AG04450 (cell line): ENCODE measurements around the gene PIP5K1B. TPM values are rescaled to one million over a fixed set of nuclear protein-coding genes. Genes with fewer than 3 reads are reported as not detected.

Experiments
- CTCF ChIA-PET: fragments of 300-600, 350-600 bp; formaldehyde crosslinking; extraction: SDS; loops from one replicate; lab custom pipeline; 2022; ENCODE audit warnings: antibody characterized with exemption, inconsistent platforms; lab: Charles Lee
- POLR2A ChIA-PET: fragments of 350-600 bp; formaldehyde crosslinking; extraction: SDS; loops from one replicate; lab custom pipeline; 2021; ENCODE audit warnings: antibody characterized with exemption, inconsistent platforms; lab: Yijun Ruan, JAX
- DNase-seq: peaks from one replicate; pipeline ENCODE4 v3.0.0-alpha.2; 2011; ENCODE audit warnings: low read depth, low spot score
- H3K27ac ChIP-seq: one replicate; pipeline ENCODE4 v1.5.1; 2012; ENCODE audit warnings: low read depth, low read length, control low read depth
- H3K27me3 ChIP-seq: one replicate; pipeline ENCODE4 v1.6.0; 2012; ENCODE audit warnings: low read length; ENCODE audit not compliant: control insufficient read depth, insufficient read depth
- H3K4me3 ChIP-seq: 2 replicates; pipeline ENCODE4 v1.5.1; 2011; ENCODE audit warnings: mild to moderate bottlenecking, low read depth, low read length, control low read depth
- H3K9me3 ChIP-seq: 2 replicates; pipeline ENCODE4 v1.5.1; 2012; ENCODE audit warnings: low read length; ENCODE audit not compliant: control insufficient read depth, insufficient read depth
- polyA plus RNA-seq: library from polyadenylated mRNA; depleted of rRNA; stranded (reverse); fragments of >200 nt; gene quantifications from 2 replicates; pipeline ENCODE4 v1.2.3, GENCODE V29; 2011
- TF ChIP-seq, protein P1 (sequence below): IDR thresholded peaks from 2 replicates; pipeline ENCODE4 v1.5.1; 2011; ENCODE audit warnings: low read depth, low read length, control low read depth, inconsistent platforms

PIP5K1B gene
- polyA plus RNA-seq, 1 experiment, result not detected

DNA sequence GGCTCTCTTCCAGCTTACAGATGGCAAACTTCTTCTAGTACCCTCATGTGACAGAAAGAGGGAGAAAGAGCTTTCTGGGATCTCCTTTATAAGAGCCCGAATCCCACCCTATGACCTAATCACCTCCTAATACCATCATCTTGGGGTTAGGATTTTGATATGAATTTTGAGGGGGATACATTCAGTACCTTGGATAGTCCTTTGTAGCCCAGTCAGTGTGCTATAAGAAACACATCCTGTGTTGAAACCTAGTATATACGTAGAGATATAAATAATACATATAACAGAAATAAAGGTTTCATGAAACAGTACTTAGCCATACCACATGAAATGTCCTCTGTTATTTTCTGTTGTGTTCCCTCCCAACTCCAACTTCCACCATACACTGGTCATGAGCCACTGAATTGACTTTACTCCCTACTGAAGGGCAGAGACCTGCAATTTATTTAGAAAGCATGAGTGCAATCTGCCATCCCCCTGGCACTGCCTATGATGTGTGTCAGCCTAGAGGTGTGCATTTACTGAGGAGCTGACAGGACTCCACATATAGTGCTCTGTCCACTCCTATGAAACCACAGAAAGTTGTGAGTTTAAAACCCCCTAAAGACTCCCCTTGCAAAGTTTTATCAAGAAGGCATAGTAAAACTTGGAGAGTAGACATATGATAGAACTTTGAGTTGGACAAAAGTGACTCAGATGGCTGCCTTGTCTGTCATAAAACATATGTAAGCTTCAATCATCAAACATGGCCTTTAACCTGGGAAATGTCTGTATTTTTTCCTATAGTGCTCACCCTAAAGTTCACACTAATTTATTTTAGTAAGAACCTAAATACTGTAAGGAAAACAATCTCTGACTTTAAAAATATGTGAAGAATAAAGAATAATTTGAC lies 12.8 kb downstream of the PIP5K1B start:
- no peaks in the 10 kb centered on the region for H3K27me3 ChIP-seq
- CTCF ChIA-PET, result no interaction called here
- no peak for DNase-seq
- POLR2A ChIA-PET, result no interaction called here
- TF ChIP-seq, protein P1, sequence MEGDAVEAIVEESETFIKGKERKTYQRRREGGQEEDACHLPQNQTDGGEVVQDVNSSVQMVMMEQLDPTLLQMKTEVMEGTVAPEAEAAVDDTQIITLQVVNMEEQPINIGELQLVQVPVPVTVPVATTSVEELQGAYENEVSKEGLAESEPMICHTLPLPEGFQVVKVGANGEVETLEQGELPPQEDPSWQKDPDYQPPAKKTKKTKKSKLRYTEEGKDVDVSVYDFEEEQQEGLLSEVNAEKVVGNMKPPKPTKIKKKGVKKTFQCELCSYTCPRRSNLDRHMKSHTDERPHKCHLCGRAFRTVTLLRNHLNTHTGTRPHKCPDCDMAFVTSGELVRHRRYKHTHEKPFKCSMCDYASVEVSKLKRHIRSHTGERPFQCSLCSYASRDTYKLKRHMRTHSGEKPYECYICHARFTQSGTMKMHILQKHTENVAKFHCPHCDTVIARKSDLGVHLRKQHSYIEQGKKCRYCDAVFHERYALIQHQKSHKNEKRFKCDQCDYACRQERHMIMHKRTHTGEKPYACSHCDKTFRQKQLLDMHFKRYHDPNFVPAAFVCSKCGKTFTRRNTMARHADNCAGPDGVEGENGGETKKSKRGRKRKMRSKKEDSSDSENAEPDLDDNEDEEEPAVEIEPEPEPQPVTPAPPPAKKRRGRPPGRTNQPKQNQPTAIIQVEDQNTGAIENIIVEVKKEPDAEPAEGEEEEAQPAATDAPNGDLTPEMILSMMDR, result no peak
- H3K27ac ChIP-seq, result no peak overlapping the region
- H3K4me3 ChIP-seq, result no peak overlapping the region
- H3K9me3 ChIP-seq, result no peaks in the 10 kb centered on the region

DNA sequence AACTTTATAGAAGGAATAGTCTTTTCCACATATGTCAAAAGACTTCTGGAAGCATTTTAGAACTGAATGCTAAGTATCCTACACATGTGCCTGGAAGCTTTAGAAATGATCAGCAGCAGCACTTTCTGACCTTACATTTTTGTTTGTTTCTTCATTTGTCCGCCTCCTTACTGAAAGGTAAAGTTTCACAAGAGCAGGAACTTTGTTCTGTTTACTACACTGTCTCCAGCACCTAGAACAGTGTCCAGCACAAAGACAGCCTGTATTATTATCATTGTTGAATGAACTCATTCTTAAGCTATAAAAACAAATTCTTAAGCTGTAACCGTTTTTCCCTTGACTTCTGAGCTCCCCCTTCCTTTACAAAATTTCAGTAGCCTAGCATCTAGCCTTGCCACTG lies 14.8 kb downstream of the PIP5K1B start:
- Histone ChIP-seq H3K27ac (no peak overlapping the region), H3K9me3 (no peaks in the 10 kb centered on the region), H3K4me3 (no peak overlapping the region), H3K27me3 (no peaks in the 10 kb centered on the region)
- CTCF ChIA-PET, result no interaction called here
- TF ChIP-seq, protein P1, result no peak
- no peak for DNase-seq
- POLR2A ChIA-PET, result no interaction called here

DNA sequence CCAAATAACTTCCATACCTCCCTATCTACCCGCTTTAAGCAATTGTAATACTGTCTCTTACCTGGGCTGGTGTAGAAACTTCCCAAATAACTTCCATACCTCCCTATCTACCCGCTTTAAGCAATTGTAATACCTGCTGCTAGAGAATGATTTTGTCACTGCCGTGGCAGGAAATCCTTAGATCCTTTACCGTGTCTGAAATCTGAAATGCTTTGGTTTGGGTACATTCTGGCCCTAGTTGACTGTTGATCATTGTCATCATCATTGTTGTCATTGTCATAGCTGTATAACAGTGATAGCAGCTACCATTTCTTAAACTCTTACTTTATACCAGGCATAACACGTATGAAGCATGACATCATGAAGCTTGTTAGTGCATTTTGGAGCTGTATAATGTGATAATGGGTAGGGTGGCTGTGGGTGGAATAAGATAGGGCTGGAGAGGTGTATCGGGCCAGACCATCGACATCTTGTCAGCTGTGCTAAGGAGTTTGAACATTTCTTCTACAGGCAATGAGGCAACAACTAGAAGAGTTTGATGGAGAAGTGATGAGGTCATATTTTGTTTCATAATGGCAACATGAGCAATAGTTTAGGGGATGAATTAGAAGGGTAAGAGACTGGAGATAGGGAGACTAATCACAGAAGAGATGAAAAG lies 15.7 kb downstream of the PIP5K1B start:
- CTCF ChIA-PET, result no interaction called here

DNA sequence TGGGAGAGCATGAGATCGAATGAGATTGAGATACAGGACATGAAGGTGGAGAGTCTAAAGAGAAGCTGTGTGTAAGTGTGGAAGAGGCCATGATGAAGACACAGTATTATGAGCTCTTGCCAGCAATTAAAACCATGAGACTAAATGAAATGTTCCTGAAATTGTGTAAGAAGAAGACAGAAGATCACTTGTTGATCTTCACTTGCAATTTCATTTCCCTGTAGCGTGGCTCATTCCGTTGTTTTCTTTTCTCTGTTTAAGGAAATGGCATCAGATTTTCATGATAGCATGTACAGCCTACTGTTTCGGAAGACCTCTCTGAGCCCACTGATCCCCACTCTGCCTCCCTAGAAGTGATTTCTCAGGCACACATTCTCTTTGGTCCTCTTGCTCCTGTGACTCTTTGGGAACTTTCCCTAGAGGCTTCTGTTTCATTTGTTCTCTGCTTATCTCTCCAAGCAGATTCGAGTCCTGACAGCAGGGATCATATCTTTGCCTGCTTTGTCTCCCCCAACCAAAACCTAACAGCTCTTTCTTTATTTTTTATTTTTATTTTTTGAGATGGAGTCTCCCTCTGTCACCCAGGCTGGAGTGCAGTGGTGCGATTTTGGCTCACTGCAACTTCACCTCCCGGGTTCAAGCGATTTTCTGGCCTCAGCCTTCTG lies 16.8 kb downstream of the PIP5K1B start:
- ChIA-PET POLR2A (no interaction called here), CTCF (no interaction called here)
- H3K27ac ChIP-seq, result no peak overlapping the region
- no peaks in the 10 kb centered on the region for H3K9me3 ChIP-seq
- no peak for DNase-seq
- H3K27me3 ChIP-seq, result no peaks in the 10 kb centered on the region
- no peak overlapping the region for H3K4me3 ChIP-seq
- TF ChIP-seq, protein P1, result no peak

More for the DNA sequence above, 15.7 kb downstream of the PIP5K1B start:
- H3K27ac ChIP-seq, result no peak overlapping the region
- TF ChIP-seq, protein P1, result no peak
- POLR2A ChIA-PET, result no interaction called here
- no peaks in the 10 kb centered on the region for H3K27me3 ChIP-seq
- DNase-seq, result no peak
- H3K4me3 ChIP-seq, result no peak overlapping the region
- H3K9me3 ChIP-seq, result no peaks in the 10 kb centered on the region
